HepG2 (cell line): Measurements from ENCODE around the gene TEF. TPM values are rescaled to one million over a fixed set of nuclear protein-coding genes. Genes with fewer than 3 reads are reported as not detected.

Experiments used
- ATAC-seq: fragments of 200-7000 bp; cut with Tn5 transposase; 3 replicates; pipeline ENCODE4 v1.9.1; 2020; ENCODE audit warnings: mild to moderate bottlenecking, moderate library complexity
- BruUV-seq: library from RNA; stranded (reverse); fragments of 400-500 nt; replicated peaks from 2 replicates; lab custom pipeline; 2021; lab: Mats Ljungman, UMichigan
- CTCF ChIA-PET: fragments of 300-600 bp; formaldehyde crosslinking; extraction: SDS; loops from one replicate; lab custom pipeline; 2021; ENCODE audit warnings: low total read pairs, inconsistent platforms, low intra/inter-chr PET ratio; lab: Yijun Ruan, JAX
- POLR2A ChIA-PET: fragments of 350-600 bp; sonication (Branson Sonifier 250); formaldehyde crosslinking; loops from one replicate; lab custom pipeline; 2020; ENCODE audit warnings: antibody characterized with exemption, inconsistent platforms; lab: Yijun Ruan, JAX
- DNase-seq: peaks from one replicate; pipeline ENCODE4 v3.0.0-alpha.2; 2015; ENCODE audit warnings: low spot score
- FAIRE-seq: peaks from 3 replicates; lab custom pipeline; 2011; peaks lifted over from hg19 to GRCh38; lab: Jason Lieb, UNC
- H2AFZ ChIP-seq: one replicate; pipeline ENCODE4 v1.6.1; 2011; ENCODE audit warnings: low read length, inconsistent platforms
- H3K27ac ChIP-seq: fragments of 300-600 bp; 3 replicates; pipeline ENCODE4 v1.8.0; 2011; ENCODE audit warnings: mixed run types, mild to moderate bottlenecking, mixed read lengths, low read length, inconsistent platforms; ENCODE audit not compliant: insufficient read depth; ENCODE audit errors: extremely low read length
- H3K27me3 ChIP-seq, 2 experiments: fragments of 200-600 bp in 1 of 2; 2 replicates in 1 of 2; 3 replicates in 1 of 2; pipeline versions ENCODE4 v1.6.0 to v1.8.0; 2011; ENCODE audit warnings: low read length in 2 of 2, mild to moderate bottlenecking in 2 of 2, moderate library complexity in 2 of 2, inconsistent platforms in 1 of 2; ENCODE audit not compliant: insufficient read depth in 2 of 2, control insufficient read depth in 1 of 2
- H3K36me3 ChIP-seq, 2 experiments: fragments of 200-600 bp in 1 of 2; replicated peaks in 1 of 2; 2 replicates in 1 of 2; 3 replicates in 1 of 2; pipeline versions ENCODE4 v1.5.1 to v1.8.0; 2011; ENCODE audit warnings: low read length in 2 of 2, inconsistent platforms in 1 of 2; ENCODE audit not compliant: insufficient read depth in 2 of 2, control insufficient read depth in 1 of 2
- H3K4me1 ChIP-seq: 2 replicates; pipeline ENCODE4 v1.5.1; 2012; ENCODE audit warnings: low read length, inconsistent platforms; ENCODE audit not compliant: insufficient read depth
- H3K4me2 ChIP-seq: 2 replicates; pipeline ENCODE4 v1.6.0; 2011; ENCODE audit warnings: low read depth, low read length, inconsistent platforms
- H3K4me3 ChIP-seq, 3 experiments: fragments of 200-600 bp in 1 of 3; sonication (generic), shearing (Covaris generic) in 1 of 3; replicated peaks in 1 of 3; 2 replicates each; pipeline ENCODE4 v1.5.1; 2011 to 2016; ENCODE audit warnings: low read length in 3 of 3, inconsistent platforms in 2 of 3, low read depth in 2 of 3, mild to moderate bottlenecking in 2 of 3, control low read depth in 1 of 3, mixed read lengths in 1 of 3; ENCODE audit not compliant: insufficient read depth in 1 of 3
- H3K79me2 ChIP-seq: one replicate; pipeline ENCODE4 v1.6.1; 2011; ENCODE audit warnings: low read length, inconsistent platforms; ENCODE audit not compliant: insufficient read depth
- H3K9ac ChIP-seq: 2 replicates; pipeline ENCODE4 v1.6.0; 2011; ENCODE audit warnings: mild to moderate bottlenecking, low read depth, low read length, inconsistent platforms; ENCODE audit not compliant: insufficient read depth
- H3K9me3 ChIP-seq: 2 replicates; pipeline ENCODE4 v1.5.1; 2012; ENCODE audit warnings: mild to moderate bottlenecking, low read length
- H4K20me1 ChIP-seq: 2 replicates; pipeline ENCODE4 v1.6.0; 2011; ENCODE audit warnings: inconsistent platforms, mild to moderate bottlenecking, low read length, moderate library complexity; ENCODE audit not compliant: insufficient read depth
- AGO2 ChIP-seq: fragments of 200-400 bp; formaldehyde crosslinking; optimal IDR thresholded peaks from 2 replicates; pipeline ENCODE3; 2017; ENCODE audit warnings: mild to moderate bottlenecking, low read depth, low read length, moderate library complexity
- ARID4A ChIP-seq: sonication (generic); formaldehyde crosslinking; IDR thresholded peaks from 2 replicates; pipeline ENCODE4 v1.5.0; 2020; ENCODE audit warnings: mild to moderate bottlenecking, missing genetic modification reagents, borderline replicate concordance
- GATA4 ChIP-seq: sonication (generic); IDR thresholded peaks from 2 replicates; pipeline ENCODE4 v1.6.1; 2016; ENCODE audit warnings: antibody characterized with exemption, low read depth, borderline replicate concordance
- HMGXB4 ChIP-seq, 2 experiments: sonication (generic) in 1 of 2; formaldehyde crosslinking in 1 of 2; IDR thresholded peaks; 2 replicates each; pipeline versions ENCODE4 v1.4.0 to v1.6.1; 2018 to 2020; ENCODE audit warnings: missing genetic modification reagents in 2 of 2, borderline replicate concordance in 1 of 2, low read depth in 1 of 2, mild to moderate bottlenecking in 1 of 2, missing biosample characterization in 1 of 2
- NR1H2 ChIP-seq: sonication (generic); formaldehyde crosslinking; IDR thresholded peaks from 2 replicates; pipeline ENCODE4 v1.8.1; 2022; ENCODE audit warnings: low read depth, missing genetic modification reagents, borderline replicate concordance
- ZBTB3 ChIP-seq: sonication (generic); formaldehyde crosslinking; IDR thresholded peaks from 2 replicates; pipeline ENCODE4 v1.4.0; 2020; ENCODE audit warnings: low read depth, mild to moderate bottlenecking, moderate library complexity, missing genetic modification reagents, borderline replicate concordance
- ZBTB38 ChIP-seq: sonication (generic); formaldehyde crosslinking; IDR thresholded peaks from 2 replicates; pipeline ENCODE4 v1.5.1; 2020; ENCODE audit warnings: mild to moderate bottlenecking, missing genetic modification reagents
- ZNF143 ChIP-seq: sonication (generic); formaldehyde crosslinking; IDR thresholded peaks from 2 replicates; pipeline ENCODE4 v1.4.0; 2020; ENCODE audit warnings: missing genetic modification reagents
- ZNF7 ChIP-seq: IDR thresholded peaks from 2 replicates; pipeline ENCODE4 v1.6.1; 2016; ENCODE audit warnings: missing biosample characterization, missing genetic modification reagents
- ZNF850 ChIP-seq: sonication (generic); formaldehyde crosslinking; conservative IDR thresholded peaks from 2 replicates; pipeline ENCODE4 v1.9.0; 2021; ENCODE audit warnings: mild to moderate bottlenecking, missing genetic modification reagents
- ZSCAN30 ChIP-seq: sonication (generic); formaldehyde crosslinking; IDR thresholded peaks from 2 replicates; pipeline ENCODE4 v1.5.0; 2020; ENCODE audit warnings: mild to moderate bottlenecking, missing genetic modification reagents
- WGBS: methylation state at CpG from one replicate; pipeline ENCODE4 v1.1.6; 2017; ENCODE audit warnings: low lambda C conversion rate; 5-methylcytosine and 5-hydroxymethylcytosine counted together
- in situ Hi-C: cut with HindIII; loops from 2 replicates; pipeline ENCODE4 v1.10.0; 2017; ENCODE audit warnings: low pct_unique_long_range_greater_than_20kb; ENCODE audit not compliant: extremely low pct_ligation_motif_present
- intact Hi-C: fragments of 100-400 bp; cut with micrococcal nuclease; formaldehyde crosslinking; loops from one replicate; pipeline ENCODE4 v1.10.0; 2022; ENCODE audit not compliant: unreplicated experiment
- polyA plus RNA-seq, 8 experiments: library from polyadenylated mRNA; depleted of rRNA in 3 of 8; stranded (reverse) in 7 of 8; unstranded in 1 of 8; fragments of >200 nt; fragmentation: Illumina TruSeq in 4 of 8; extraction: Trizol in 4 of 8; gene quantifications; 2 replicates each; pipeline versions ENCODE4 v1.2.1 to v1.2.3, GENCODE V29; 2011 to 2016; ENCODE audit warnings: low read depth in 4 of 8, missing spikeins in 1 of 8, mixed read lengths in 1 of 8; ENCODE audit not compliant: insufficient read depth in 1 of 8
- total RNA-seq, 5 experiments: library from RNA; depleted of rRNA; stranded (reverse); fragments of >200 nt; fragmentation: Illumina TruSeq; extraction: Trizol; gene quantifications; 2 replicates each; pipeline ENCODE4 v1.2.3, GENCODE V29; 2016; ENCODE audit warnings: low read depth in 1 of 5
- TF ChIP-seq, protein P1 (sequence below): IDR thresholded peaks from 2 replicates; pipeline ENCODE4 v1.6.1; 2016; ENCODE audit warnings: mild to moderate bottlenecking, missing biosample characterization, missing genetic modification reagents
- TF ChIP-seq, protein P2 (sequence below): sonication (generic); formaldehyde crosslinking; IDR thresholded peaks from 2 replicates; pipeline ENCODE4 v1.5.1; 2020; ENCODE audit warnings: mild to moderate bottlenecking, missing genetic modification reagents, moderate library complexity

Gene TEF
- total and polyA plus RNA-seq, 2 of the 13 experiments (the other 11 are each of a cell fraction or from before 2014, with no cell fraction given), result 7.6 to 11.2 TPM

- 96% methylated on average over 17 of the region's 17 CpGs for WGBS
- no TSS peak for BruUV-seq
- H2AFZ ChIP-seq, result no peak overlapping the region
- no peak for DNase-seq
- in situ Hi-C loops (no loop called here), intact Hi-C loops (no loop called here)
- no peak overlapping the region for H3K4me2 ChIP-seq
- H3K4me1 ChIP-seq, result peaks cover 28% of the 10 kb centered on the region
- no peaks in the 10 kb centered on the region for H3K79me2 ChIP-seq
- peak overlapping the region; percentile 42 for H3K27ac ChIP-seq
- no peaks in the 10 kb centered on the region for H3K9me3 ChIP-seq
- peaks cover 17 to 40% of the 10 kb centered on the region in 2 experiments; a peak in 4 of 5 replicates for H3K36me3 ChIP-seq
- no peak for FAIRE-seq
- ATAC-seq, result no peak
- no peak overlapping the region for H3K4me3 ChIP-seq
- no peak overlapping the region for H3K9ac ChIP-seq
- ChIA-PET CTCF (no interaction called here), POLR2A (interaction anchor here (1.9 kb wide), 1 partner anchor 22 kb away, joined by 9 read pairs; the partner anchor contains the start of gene TEF)
- H4K20me1 ChIP-seq, result no peaks in the 10 kb centered on the region
- H3K27me3 ChIP-seq, result no peaks in the 10 kb centered on the region
- TF ChIP-seq ZNF143 (CRISPR knock-in tag) (no peak), ZSCAN30 (CRISPR knock-in tag) (no peak), ZNF850 (CRISPR knock-in tag) (no peak), GATA4 (no peak), ZBTB3 (no peak), NR1H2 (CRISPR knock-in tag) (no peak), AGO2 (peak; percentile 56), ZBTB38 (CRISPR knock-in tag) (peak; percentile 61; the same call in 1 of the 2 replicates), HMGXB4 (CRISPR knock-in tag; IDR thresholded peaks at IDR 0.05; ENCODE audit: borderline replicate concordance in 1 of 2, low read depth in 1 of 2) (no peak), ZNF7 (CRISPR knock-in tag) (no peak), ARID4A (CRISPR knock-in tag) (no peak)
- TF ChIP-seq, protein P1, sequence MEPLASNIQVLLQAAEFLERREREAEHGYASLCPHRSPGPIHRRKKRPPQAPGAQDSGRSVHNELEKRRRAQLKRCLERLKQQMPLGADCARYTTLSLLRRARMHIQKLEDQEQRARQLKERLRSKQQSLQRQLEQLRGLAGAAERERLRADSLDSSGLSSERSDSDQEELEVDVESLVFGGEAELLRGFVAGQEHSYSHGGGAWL (CRISPR knock-in tag), result no peak
- TF ChIP-seq, protein P2, sequence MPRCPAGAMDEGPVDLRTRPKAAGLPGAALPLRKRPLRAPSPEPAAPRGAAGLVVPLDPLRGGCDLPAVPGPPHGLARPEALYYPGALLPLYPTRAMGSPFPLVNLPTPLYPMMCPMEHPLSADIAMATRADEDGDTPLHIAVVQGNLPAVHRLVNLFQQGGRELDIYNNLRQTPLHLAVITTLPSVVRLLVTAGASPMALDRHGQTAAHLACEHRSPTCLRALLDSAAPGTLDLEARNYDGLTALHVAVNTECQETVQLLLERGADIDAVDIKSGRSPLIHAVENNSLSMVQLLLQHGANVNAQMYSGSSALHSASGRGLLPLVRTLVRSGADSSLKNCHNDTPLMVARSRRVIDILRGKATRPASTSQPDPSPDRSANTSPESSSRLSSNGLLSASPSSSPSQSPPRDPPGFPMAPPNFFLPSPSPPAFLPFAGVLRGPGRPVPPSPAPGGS (CRISPR knock-in tag), result no peak
Measured at GRCh38 chr22:41358927-41359326, 22.8 kb upstream of the TEF start.
